Sigmoid colon (tissue), 7 donors: ENCODE results near the gene CLIC6. TPM values are rescaled to one million over a fixed set of nuclear protein-coding genes. Genes with fewer than 3 reads are reported as not detected.
A peak's percentile ranks its signal among the peaks of the same experiment; 100 is the strongest.
"Not testable (repeated sequence)": the region's sequence is repeated elsewhere in the genome, so short reads cannot be mapped to it uniquely, and the experiment has no call there.

Experiments
- DNase-seq: peaks from one replicate; pipeline ENCODE4 v3.0.0-alpha.2; 2019
- H3K27ac ChIP-seq, 4 donors: fragments of 200-600 bp; sonication (generic); one replicate each; pipeline ENCODE4 v1.5.1; 2016 to 2019; ENCODE audit warnings: mild to moderate bottlenecking in 1 of 4
- H3K27me3 ChIP-seq, 3 donors: fragments of 200-600 bp; sonication (generic); one replicate each; pipeline ENCODE4 v1.5.1; 2019; ENCODE audit warnings: mild to moderate bottlenecking in 1 of 3
- H3K36me3 ChIP-seq, 4 donors: fragments of 200-600 bp; sonication (generic); one replicate each; pipeline ENCODE4 v1.5.1; 2016 to 2019
- H3K4me1 ChIP-seq, 4 donors: fragments of 200-600 bp; sonication (generic); one replicate each; pipeline ENCODE4 v1.5.1; 2017 to 2019
- H3K4me3 ChIP-seq, 4 donors: fragments of 200-600 bp; sonication (generic); one replicate each; pipeline ENCODE4 v1.5.1; 2017 to 2019; ENCODE audit warnings: mild to moderate bottlenecking in 2 of 4, moderate library complexity in 1 of 4
- H3K9me3 ChIP-seq, 4 donors: fragments of 200-600 bp in 3 of 4; sonication (generic) in 3 of 4; one replicate each; pipeline versions ENCODE4 v1.5.1 to v1.6.1; 2013 to 2019
- CTCF ChIP-seq, 4 experiments: fragments of 450-650 bp in 3 of 4; fragments of 200-600 bp in 1 of 4; IDR thresholded peaks; one replicate each; pipeline ENCODE4 v1.5.1; 2016 to 2019; ENCODE audit warnings: antibody characterized with exemption in 4 of 4, mild to moderate bottlenecking in 3 of 4, moderate library complexity in 2 of 4
- EP300 ChIP-seq, 4 donors: sonication (generic); formaldehyde crosslinking; IDR thresholded peaks; one replicate each; pipeline ENCODE4 v1.6.1; 2017; ENCODE audit warnings: antibody characterized with exemption in 4 of 4
- POLR2A ChIP-seq, 2 donors: fragments of 450-650 bp; IDR thresholded peaks; one replicate each; pipeline ENCODE4 v1.6.1; 2016; ENCODE audit warnings: antibody characterized with exemption in 2 of 2, mild to moderate bottlenecking in 2 of 2, moderate library complexity in 2 of 2
- POLR2AphosphoS5 ChIP-seq, 4 donors: sonication (generic); formaldehyde crosslinking; IDR thresholded peaks; one replicate each; pipeline ENCODE4 v1.6.1; 2017; ENCODE audit warnings: antibody characterized with exemption in 4 of 4
- WGBS, 2 donors: extraction: QIAGEN DNeasy Blood & Tissue Kit; methylation state at CpG; one replicate each; pipeline ENCODE4 v1.1.7; 2013; 5-methylcytosine and 5-hydroxymethylcytosine counted together
- intact Hi-C: fragments of 100-400 bp; cut with DNase I; formaldehyde crosslinking; loops from one replicate; pipeline ENCODE4 v1.15.1; 2023
- polyA plus RNA-seq, 3 donors: library from polyadenylated mRNA; stranded (reverse); fragments of 200-250 nt; gene quantifications; one replicate each; pipeline ENCODE4 v1.2.3, GENCODE V29; 2013
- total RNA-seq, 4 donors: library from RNA; depleted of rRNA; stranded (reverse); fragments of >200 nt; gene quantifications; one replicate each; pipeline ENCODE4 v1.1.0, GENCODE V29; 2016
- donor health status: healthy with polysubstance abuse.
- donor health status: Bipolar disorder and iron deficiency.
- donor health status: healthy.

The CLIC6 gene
- total and polyA plus RNA-seq, 7 donors = 0.71 to 6.9 (median 1.6) TPM; not detected in 1

GRCh38 chr21:34667761-34668160, 1.0 kb upstream of the CLIC6 start:
- intact Hi-C loops = no loop called here

GRCh38 chr21:34669149-34669879, 520 bp downstream of the CLIC6 start:
- Histone ChIP-seq H3K36me3 (no peaks in the 10 kb centered on the region), H3K27ac (peak overlapping the region in 2 of 4 donors; percentile 25 to 31), H3K4me3 (peak overlapping the region; percentile 26 to 47 (median 38)), H3K27me3 (peaks cover 17 to 64% (median 46%) of the 10 kb centered on the region in 3 donors), H3K4me1 (peaks cover 0 to 20% (median 18%) of the 10 kb centered on the region in 4 donors), H3K9me3 (peaks cover 0 to 1% (median 0%) of the 10 kb centered on the region in 4 donors)
- no peak for DNase-seq
- 7 to 39% methylated on average over 74 of the region's 74 CpGs for WGBS, 2 donors
- intact Hi-C loops = no loop called here
- TF ChIP-seq POLR2A (IDR thresholded peaks at IDR 0.05) (no peak), CTCF (IDR thresholded peaks at IDR 0.05) (no peak), POLR2AphosphoS5 (IDR thresholded peaks at IDR 0.05) (no peak), EP300 (IDR thresholded peaks at IDR 0.05) (no peak)

More at GRCh38 chr21:34667761-34668160, 1.0 kb upstream of the CLIC6 start:
- H3K36me3 ChIP-seq = no peaks in the 10 kb centered on the region
- WGBS, 2 donors = 62 to 74% methylated on average over 3 of the region's 3 CpGs
- TF ChIP-seq POLR2A (IDR thresholded peaks at IDR 0.05) (no peak), POLR2AphosphoS5 (IDR thresholded peaks at IDR 0.05) (no peak), CTCF (IDR thresholded peaks at IDR 0.05) (no peak), EP300 (IDR thresholded peaks at IDR 0.05) (no peak)
- no peak overlapping the region for H3K27ac ChIP-seq
- peaks cover 0 to 20% (median 18%) of the 10 kb centered on the region in 4 donors for H3K4me1 ChIP-seq
- peaks cover 0 to 4% (median 0%) of the 10 kb centered on the region in 4 donors for H3K9me3 ChIP-seq
- no peak overlapping the region for H3K4me3 ChIP-seq
- DNase-seq = no peak
- H3K27me3 ChIP-seq = peaks cover 17 to 48% (median 40%) of the 10 kb centered on the region in 3 donors

GRCh38 chr21:34669880-34670219, 1.1 kb downstream of the CLIC6 start:
- WGBS, 2 donors = 2% methylated on average over 46 of the region's 46 CpGs
- H3K9me3 ChIP-seq, H3K36me3 ChIP-seq, intact Hi-C loops, DNase-seq: not testable (repeated sequence)
- Histone ChIP-seq H3K27ac (peak overlapping the region in 1 of 4 donors; percentile 25), H3K4me3 (peak overlapping the region; percentile 26 to 47 (median 38)), H3K4me1 (peaks cover 0 to 20% (median 18%) of the 10 kb centered on the region in 4 donors), H3K27me3 (peaks cover 17 to 69% (median 46%) of the 10 kb centered on the region in 3 donors)

GRCh38 chr21:34670220-34670961, 1.6 kb downstream of the CLIC6 start:
- Histone ChIP-seq H3K27ac (peak overlapping the region in 1 of 4 donors; percentile 25), H3K4me3 (peak overlapping the region; percentile 26 to 47 (median 38)), H3K9me3 (peaks cover 0 to 1% (median 0%) of the 10 kb centered on the region in 4 donors), H3K27me3 (peaks cover 17 to 72% (median 46%) of the 10 kb centered on the region in 3 donors), H3K36me3 (no peaks in the 10 kb centered on the region), H3K4me1 (peaks cover 0 to 20% (median 18%) of the 10 kb centered on the region in 4 donors)
- 1 to 3% methylated on average over 70 of the region's 70 CpGs for WGBS, 2 donors
- intact Hi-C loops = no loop called here
- no peak for TF ChIP-seq EP300 (IDR thresholded peaks at IDR 0.05)
- TF ChIP-seq POLR2AphosphoS5 (IDR thresholded peaks at IDR 0.05) = no peak
- no peak for TF ChIP-seq CTCF (IDR thresholded peaks at IDR 0.05)
- no peak for DNase-seq

- peaks cover 0 to 20% (median 18%) of the 10 kb centered on the region in 4 donors for H3K4me1 ChIP-seq
- peaks cover 17 to 77% (median 46%) of the 10 kb centered on the region in 3 donors for H3K27me3 ChIP-seq
- H3K27ac ChIP-seq = no peak overlapping the region
- WGBS, 2 donors = 4 to 10% methylated on average over 8 of the region's 8 CpGs
- intact Hi-C loops = no loop called here
- H3K4me3 ChIP-seq = peak overlapping the region; percentile 26 to 47 (median 38)
- H3K36me3 ChIP-seq = no peaks in the 10 kb centered on the region
- DNase-seq = no peak
- TF ChIP-seq POLR2AphosphoS5 (IDR thresholded peaks at IDR 0.05) = no peak
- TF ChIP-seq POLR2A (IDR thresholded peaks at IDR 0.05) = no peak
- no peak for TF ChIP-seq EP300 (IDR thresholded peaks at IDR 0.05)
- TF ChIP-seq CTCF (IDR thresholded peaks at IDR 0.05) = no peak
- H3K9me3 ChIP-seq = peaks cover 0 to 1% (median 0%) of the 10 kb centered on the region in 4 donors
These were observed 2.2 kb downstream of the CLIC6 start for GRCh38 chr21:34670962-34671348.
